CD4-positive, alpha-beta T cell treated with Interleukin-21 for 1 hour (primary cell): ENCODE results near the gene MRPL50.

ENCODE experiments used
- DNase-seq: peaks from one replicate; pipeline ENCODE4 v3.0.0-alpha.2; 2020

Gene MRPL50

DNA sequence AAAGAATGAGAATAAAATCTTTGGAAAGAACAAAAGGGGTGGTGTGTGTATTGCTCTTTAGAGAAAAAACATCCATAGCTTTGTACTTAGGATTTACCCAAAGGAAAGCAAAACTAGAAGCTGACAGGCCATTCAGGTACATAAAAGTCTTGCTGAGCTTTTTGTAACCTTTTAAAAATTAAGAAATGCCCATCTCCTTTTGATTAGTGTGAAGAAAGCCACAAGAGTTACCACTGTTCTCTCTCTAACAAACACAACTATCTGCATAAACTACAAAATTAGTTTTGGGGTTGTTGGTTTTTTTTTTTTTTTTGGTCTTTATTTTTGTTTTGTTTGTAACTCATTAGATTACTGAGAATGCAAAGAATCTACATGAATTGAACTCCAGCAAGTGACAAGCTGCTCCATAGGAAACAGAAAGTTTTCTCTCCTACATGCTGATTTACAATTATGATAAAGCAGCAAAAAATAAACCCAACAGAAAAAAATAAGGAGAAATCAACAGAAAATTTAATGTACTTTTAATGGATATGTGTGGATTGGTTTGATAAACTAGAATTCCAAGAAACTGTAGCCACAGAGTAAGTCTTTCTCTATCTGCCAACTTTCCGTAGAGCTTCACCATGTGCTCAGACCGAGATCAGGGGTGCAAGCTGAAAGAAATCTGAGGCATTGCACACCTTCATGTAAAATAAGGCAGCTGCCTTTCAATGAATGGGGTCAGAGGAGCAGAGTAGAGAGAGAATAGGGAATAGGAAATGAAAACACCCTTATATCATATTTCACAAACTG is 25.9 kb downstream of the MRPL50 start:
- DNase-seq: no peak

DNA sequence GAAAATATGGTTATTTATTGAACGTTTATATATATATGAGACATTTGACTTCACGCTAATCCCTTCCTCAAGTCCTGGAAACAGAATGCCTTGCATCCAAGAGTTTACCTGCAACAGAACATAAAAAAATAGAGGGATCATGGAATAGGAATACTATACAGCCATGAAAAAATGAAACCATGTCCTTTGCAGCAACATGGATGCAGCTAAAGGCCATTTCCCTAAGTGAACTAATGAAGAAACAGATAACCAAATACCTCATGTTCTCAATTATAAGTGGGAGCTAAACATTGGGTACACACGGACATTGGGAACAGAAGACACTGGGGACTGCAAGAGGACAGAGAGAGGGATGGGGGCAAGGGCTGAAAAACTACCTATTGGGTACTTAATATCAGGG is 26.6 kb downstream of the MRPL50 start:
- DNase-seq: no peak

DNA sequence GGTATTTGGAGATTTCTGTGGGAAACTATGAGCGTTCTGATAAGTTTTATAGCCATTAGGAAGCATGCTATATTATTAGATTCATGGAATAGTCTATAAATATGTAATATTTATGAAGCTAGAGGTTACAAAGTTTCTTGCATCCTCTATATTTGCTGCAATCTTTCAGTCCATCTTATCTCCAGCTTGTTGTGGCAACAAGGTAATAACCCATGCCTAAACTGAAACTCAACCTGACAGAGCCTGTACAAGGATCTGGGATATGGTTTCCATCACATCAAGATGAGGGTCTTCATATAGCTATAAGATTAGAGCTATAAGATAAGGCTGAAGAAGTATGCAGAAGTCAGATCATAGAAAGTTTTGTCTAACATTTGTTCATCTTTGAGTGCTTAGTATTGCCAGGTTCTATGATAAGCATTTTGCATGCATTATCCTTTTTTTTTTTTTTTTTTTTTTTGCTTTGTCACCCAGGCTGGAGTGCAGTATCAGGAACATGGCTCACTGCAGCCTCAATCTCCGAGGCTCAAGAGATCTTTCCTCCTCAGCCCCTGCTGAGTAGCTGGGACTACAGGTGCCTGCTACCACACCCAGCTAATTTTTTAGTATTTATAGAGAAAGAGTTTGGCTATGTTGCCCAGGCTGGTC is 28.4 kb downstream of the MRPL50 start:
- no peak for DNase-seq

DNA sequence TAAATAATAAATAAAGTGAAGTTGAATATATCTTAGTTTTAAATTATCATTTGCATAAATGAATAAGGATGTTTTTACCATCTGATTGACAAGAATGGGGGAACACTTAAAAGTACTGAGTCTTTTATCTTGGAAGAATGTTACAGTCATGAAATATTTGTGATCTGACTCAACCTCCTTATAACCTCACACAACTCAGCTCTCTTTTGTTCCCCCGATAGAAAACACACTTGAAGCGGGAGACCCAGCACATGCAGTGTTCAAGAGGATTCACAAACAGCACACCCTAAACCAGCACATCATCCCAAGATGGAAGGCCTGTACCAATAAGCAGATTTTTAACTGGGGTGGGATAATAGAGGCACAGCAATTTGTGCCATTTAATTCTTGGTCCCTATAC is 29.1 kb downstream of the MRPL50 start:
- DNase-seq: no peak

DNA sequence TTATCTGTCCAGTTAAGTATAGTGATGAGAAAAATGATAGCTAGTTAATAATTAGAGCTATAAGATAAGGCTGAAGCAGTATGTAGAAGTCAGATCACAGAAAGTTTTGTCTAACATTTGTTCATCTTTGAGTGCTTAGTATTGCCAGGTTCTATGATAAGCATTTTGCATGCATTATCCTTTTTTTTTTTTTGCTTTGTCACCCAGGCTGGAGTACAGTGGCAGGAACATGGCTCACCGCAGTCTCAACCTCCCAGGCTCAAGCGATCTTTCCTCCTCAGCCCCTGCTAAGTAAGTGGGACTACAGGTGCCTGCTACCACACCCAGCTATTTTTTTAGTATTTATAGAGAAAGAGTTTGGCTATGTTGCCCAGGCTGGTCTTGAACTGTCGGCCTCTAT is 31.1 kb downstream of the MRPL50 start:
- DNase-seq: no peak

DNA sequence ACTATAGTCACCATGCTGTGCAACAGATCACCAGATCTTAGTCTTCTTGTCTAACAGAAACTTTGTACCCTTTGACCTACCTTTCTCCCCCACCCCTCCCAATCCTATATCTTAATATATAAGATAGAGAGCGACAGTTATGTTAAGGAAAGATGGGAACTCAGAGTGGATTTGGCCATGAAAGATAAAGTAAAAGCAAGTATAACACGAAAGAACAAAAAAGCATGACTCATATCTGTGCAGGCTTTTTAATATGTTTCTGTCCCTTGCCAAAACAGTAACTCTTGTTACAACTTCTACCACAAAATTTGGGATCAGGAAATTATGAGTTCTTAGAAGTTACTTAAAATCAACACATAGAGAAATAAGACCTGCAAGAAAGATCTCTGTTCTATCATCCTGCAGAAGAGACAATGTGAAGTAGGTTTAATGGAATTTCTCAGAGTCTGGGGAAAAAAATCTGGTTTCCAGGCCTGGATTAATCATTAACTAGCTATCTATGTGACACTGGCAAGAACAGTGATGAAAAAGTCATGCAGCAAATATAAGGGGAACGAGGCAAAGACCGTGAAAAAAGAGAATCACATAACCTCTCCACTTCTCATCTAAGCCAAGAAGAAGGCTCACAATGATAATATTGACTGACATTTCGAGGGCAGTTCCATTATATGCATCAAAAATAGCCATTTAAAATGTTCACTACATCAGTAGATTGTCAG is 32.2 kb downstream of the MRPL50 start:
- no peak for DNase-seq

DNA sequence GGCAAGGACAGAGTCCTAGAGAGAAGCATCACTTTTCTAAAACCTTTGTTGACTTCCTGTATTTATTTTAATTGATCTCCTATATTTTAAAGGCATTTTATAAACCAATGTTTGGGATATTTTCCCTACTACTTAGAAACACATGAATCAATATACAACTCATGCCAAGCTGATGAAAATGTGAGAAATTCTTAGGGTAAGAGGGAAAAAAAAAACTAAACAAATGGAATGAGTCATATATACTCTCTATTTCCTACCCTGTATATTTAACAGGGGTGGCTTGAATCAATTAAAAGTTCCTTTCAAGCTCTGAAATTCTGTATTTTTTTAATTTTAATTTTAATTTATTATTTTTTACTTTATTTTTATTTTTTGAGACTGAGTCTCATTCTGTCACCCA is 33.2 kb downstream of the MRPL50 start:
- no peak for DNase-seq

DNA sequence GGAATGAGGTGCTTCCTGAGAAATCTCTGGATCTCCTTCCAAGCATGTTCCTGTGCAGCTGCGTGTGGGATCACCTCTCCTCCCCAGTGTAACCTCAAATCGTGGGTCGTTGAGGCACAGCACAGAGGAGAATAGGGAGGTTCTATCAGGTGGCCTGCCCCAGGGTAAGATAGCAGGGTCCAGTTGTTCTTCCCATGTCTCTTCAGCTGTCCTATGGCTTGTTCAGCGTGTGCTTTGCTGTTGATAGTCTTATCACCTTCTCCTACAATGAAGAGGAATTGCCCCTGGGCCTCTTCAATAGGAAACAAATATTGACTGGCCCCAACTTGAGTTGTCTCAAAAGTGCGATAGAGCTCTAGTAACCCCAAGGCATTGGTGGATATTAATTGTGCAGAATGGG is 36.0 kb downstream of the MRPL50 start:
- DNase-seq: no peak

DNA sequence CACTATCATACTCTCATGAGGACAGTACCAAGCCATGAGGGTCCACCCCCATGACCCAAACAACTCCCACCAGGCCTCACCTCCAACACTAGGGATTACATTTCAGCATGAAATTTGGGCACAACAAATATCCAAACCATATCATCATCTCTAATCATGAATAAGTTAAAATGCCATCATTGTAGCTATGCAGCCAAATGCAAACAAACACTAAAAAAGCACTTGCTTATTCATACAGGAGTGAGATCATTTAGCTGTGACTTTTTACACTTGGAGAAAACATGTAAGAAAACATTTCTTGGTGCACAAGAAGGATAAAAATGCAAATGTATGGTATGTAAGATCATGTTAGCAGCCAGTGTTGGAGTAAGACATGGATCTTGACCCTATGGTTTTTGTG is 37.8 kb downstream of the MRPL50 start:
- no peak for DNase-seq

DNA sequence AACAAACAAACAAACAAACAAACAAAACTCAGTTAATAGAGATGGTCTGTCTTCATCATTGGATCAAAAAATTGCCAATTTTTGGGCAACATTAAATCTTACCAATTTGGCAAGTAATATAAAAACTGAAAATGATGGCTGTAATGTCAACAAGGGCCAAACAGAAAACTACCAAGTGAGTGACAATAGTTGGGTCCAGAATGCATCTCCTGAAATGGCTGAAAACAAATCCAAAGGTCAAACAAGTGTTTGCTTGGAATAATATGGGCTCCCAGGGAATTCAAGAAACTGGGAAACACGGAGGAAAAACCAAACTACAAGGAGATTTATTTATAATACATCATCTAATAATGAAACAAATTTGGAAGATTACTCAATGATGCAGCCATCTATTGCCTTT is 38.7 kb downstream of the MRPL50 start:
- DNase-seq: no peak

DNA sequence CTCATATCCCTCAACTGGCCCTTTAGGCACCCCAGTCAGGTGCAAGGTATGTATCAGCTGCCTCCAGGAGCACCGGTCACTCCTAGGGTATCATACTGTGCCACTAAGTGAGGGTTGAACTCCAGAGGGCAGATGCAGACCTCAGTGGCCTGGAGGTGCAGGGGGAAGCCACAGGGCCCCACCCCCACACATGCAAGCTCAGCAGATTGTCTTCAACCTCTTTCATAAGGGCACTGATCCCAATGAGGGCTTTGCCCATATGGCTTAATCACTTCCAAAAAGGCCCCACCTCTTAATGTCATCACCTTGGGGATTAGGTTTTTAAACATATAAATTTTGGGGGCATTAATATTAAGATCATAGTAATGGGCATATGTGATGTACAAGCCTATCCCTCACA is 41.8 kb downstream of the MRPL50 start:
- no peak for DNase-seq

DNA sequence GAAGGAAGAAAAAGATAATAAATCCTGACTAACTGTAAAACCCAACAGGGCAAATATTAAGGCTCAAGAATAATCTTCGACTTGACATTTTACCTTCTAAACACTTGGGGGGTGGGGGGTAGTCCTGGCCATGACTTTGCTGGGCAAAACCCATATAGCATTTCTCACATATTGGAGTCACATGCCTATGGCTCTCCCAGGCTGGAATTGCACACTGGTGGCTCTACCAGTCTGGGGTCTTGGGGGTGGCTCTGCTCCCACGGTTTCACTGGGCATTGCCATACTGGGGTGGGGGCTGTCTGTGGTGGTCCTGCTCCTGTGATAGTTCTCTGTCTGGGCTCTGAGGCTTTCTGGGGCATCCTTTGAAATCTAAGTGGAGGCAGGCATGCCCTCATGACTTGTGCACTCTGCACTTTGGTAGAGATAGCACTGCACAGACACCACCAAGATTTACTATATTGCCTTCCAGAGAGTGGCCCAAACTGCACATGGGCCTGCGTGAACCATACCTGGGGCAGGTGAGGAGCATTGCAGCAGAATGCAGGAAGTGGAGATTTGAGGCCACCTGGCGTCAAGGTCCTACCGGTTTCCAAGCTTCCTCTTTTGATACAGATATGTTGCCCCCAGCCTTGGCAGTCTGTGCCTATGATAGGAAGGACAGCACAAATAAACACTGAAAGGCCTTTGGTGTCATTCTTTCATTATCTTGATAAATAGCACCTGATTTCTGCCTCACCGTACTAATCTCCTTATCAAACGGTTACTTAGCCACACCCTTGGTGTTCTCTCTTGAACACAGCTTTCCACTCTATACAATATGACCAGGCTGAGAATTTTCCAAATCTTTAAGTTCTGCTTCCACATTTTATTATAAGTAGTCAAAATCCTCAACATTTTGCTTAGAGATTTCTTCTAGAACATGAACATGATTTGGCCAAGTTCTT is 43.4 kb downstream of the MRPL50 start:
- no peak for DNase-seq

DNA sequence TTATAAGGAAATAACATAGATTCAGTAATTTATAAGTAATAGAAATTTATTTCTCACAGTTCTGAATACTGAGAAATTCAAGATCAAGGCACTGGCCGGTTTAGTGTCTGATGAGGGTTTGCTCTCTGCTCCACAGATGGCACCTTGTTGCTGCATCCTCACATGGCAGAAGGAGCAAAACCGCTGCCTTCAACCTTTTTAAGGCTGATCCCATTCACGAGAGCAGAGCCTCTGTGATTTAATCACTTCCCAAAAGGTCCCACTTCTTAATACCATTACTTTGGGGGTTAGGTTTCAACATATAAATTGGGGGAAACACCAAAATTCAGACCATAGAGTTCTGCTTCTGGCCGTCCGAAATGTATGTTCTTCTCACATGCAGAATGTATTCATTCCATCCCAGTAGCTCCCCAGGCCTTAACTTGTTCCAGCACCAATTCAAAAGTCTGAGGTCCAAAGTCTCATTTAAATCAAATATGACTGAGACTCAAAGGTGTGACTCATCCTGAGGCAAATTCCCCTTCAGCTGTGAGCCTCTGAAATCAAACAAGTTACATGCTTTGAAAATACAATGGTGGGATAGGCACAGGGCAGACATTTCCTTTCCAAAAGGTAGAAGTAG is 44.2 kb downstream of the MRPL50 start:
- DNase-seq: no peak

DNA sequence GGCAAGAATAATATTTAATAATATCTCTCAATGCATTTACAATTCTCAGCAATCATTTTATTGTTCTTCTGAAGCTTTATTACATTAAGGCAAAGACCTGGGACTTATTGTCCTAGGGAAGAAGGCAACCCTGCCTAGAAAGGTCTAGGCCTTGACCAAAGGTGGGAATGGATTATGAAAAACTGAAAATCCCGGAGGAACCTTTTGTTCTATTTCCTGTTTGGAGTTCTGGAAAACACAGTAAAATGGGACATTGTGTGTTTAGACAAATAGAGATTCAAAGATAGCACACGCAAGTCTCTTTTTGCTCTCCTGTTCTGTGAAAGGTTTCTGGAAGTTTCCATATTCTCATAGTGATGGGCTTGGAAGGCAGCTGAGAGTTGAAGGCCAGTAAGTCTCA is 44.7 kb downstream of the MRPL50 start:
- DNase-seq: no peak

DNA sequence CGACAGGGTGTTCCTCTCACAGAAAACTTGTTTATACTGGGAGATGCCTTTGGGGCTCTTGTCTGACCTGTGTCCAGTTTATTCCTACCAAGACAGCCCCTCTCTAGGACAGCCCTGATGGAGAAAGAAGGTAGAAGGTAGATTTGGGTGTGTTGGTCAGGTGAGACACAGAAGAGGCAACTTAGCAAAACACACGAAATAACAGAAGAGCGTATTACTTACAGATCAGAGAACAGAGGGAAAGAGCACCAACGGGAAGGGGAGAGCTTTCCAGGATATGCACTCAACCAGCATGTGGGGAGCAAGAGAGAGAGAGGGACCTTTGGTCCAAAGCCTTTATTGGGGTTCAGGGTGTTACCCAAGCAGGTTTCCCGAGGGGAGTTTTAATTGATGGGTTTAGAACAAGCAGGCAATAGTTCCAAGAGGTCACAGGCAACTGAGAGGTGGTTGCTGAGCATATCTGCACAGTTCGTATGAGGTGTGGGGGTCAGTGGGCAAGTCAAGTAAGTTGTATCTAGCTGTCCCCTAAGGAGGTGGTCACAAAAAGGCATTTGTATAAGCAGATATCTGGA is 45.4 kb downstream of the MRPL50 start:
- DNase-seq: no peak

DNA sequence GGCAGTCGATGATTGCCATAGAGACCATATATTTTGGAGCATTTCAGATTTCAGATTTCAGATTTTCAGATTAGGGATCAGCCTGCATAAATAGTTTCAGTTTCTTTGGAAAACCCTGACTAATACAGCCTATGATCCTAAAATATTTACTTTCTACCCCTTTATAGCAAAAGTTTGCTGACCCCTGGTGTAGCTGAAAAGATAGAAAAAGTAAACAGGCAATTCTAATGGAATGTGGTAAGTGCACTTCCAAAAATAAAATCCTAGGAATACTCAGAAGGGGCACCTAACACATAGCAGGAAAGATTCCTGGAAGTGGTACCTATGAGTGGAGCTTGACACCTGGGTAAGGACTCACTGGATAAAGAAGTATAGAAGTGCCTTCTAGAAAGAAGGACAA is 48.1 kb downstream of the MRPL50 start:
- DNase-seq: no peak

DNA sequence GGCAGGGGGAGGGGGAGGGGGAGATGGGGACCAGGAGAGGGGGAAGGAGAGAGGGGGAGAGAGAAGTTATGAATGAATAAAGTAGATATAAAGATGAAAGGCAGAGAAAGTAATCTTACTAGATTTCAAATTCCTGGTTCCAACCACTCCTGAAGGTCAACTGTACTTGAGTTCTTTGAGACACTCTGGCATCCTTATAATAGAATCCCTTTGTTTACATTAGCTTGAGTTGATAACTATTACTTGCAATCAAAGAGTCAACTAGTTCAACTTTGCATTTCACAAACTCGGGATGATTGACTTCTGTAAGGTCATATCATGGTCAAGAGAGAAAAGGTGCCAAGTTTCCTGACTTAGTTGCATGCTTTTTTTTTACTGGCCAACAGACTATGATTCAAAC is 55.8 kb downstream of the MRPL50 start:
- no peak for DNase-seq

DNA sequence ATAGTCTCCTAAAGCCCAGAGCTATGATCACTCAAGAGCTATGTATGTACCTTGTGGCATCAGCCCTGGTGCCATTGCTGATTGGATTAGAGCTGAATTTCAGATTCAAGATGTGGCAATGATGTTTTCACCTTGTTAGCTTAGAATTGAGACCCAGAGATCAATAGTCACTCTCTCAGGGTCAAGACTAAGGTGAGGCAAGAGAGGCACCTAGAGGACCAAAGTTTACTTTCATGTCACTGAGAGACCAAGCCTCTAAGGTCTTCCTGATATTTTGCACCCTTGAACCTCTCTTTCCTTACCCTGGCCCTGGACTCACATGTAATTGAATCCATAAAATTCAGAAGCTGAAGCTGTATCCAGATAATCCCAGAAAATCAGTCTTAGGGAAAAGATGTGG is 56.5 kb downstream of the MRPL50 start:
- no peak for DNase-seq
